ENCODE results near the gene GCGR.
"Not testable (repeated sequence)": the region's sequence is repeated elsewhere in the genome, so short reads cannot be mapped to it uniquely, and the experiment has no call there.

Gene GCGR

DNA sequence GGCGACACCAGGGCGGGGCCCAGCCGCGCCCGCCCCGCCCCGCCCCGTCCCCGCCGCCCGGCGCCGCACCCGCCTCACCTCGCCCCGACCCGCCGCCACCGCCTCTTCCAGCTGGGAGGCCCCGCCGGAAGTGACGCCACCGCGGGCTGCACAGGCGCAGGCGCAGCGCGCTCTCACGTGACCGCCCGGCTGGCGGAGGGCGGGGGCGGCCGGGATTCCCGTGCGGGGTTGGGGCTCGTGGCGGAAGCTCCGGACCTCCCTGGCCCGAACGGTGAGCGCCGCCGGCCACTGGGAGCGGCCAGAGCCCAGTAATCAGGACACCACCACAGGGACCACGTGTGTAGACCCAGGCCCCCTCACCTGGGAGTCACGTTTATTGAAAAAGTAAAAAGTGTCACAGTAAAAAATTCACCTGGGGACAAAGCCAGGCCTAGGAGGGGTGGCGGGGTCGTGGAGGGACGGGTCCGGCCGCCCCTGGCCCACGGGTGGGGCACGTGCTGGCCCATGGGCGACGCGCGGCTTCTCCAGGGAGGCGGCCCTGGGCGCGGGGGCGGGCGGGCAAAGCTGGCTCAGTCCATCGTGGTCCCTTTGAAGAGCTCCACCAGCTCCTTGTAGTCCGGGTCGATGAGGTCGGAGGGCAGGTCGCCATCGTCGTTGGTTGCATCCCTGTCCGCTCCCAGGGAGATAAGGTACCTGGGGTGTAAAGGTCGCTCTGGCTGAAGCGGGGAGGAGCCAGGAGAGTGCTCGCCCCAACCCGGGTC lies 29.4 kb downstream of the GCGR start, which contains the start of gene MCRIP1:
Gene MCRIP1, minus strand, starts transcription at position 132 of the 761 bp plus-strand sequence. CDS start 8,785 bp downstream, outside the sequence.
- peak in 1 of 2 experiments; percentile 25 for DNase-seq

DNA sequence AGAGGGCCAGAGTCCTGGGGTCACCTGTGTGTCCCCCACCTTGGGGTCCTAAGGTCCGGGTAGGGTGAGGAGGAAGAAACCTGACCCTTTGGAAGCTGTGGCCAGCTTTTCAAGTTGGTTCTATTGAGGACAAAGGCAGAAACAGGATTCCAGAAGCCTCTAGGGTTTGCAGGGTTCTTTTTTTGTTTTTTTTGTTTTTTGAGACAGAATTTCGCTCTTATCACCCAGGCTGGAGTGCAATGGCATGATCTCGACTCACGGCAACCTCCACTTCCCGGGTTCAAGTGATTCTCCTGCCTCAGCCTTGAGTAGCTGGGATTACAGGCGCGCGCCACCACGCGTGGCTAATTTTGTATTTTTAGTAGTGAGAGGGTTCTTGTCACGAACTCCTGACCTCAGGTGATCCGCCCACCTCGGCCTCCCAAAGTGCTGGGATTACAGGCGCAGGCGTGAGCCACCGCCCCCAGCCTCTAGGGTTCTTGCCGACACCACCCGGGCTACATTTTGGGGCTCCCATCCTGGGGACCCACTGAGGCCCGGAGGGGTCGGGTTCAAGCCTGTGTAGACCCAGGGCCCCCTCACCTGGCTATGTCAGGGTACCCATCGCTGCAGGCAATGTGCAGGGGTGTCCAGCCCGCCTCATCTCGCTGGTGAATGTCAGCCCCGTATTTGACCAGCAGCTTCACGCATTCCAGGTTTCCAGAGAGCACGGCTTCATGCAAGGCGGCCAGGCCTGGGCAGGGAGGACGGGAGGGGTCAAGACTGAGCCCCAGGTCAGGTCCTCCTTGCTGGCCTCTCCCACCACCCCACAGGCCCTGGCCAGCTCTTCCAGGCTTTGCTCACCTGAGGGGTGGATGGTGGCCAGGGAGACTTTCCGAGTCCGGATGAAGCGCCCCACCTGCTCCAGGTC lies 30.2 kb downstream of the GCGR start:
- no peak for DNase-seq

DNA sequence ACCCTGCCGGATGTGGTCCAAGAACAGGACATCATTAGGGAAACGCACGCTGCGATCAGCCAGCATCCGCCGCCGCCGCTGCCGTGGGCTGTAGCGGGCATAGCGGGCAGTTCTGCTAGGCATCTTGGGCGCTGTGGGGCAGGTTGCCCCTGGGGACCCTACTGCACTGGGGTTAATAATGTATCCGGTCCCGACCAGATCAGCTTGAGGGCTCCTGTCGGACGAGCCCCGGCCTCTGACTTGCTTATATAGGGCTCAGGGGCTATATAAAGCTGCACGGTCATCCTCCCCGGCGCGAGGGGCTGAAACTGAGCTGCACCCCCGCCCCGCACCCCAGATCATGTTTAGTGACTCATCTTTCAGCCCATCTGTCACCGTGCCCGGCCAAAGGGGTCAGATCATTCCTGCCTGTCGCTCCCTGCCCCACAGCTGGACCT lies 30.9 kb downstream of the GCGR start, which contains the start of gene PPP1R27:
Gene PPP1R27, minus strand, starts transcription at position 220 of the 437 bp plus-strand sequence. Its CDS starts 97 bp downstream, at position 123.
- DNase-seq, result no peak

DNA sequence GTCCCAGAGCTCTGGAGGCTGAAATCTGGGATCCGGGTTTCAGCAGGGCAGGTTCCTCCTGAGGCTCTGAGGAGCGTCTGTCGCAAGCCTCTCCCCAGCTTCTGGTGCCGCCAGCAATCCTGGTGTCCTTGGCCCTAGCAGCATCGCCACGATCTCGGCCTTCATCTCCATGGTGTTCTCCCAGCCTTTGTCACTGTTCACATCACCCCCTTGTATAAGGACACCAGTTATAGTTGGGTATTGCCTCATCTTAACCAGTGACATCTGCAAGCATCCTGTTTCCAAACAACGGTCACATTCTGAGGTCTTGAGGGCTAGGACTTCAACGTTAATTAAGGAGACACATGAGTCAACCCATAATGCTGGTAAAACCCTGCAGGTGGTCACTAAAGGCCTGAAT lies 33.7 kb downstream of the GCGR start:
- DNase-seq, result no peak

DNA sequence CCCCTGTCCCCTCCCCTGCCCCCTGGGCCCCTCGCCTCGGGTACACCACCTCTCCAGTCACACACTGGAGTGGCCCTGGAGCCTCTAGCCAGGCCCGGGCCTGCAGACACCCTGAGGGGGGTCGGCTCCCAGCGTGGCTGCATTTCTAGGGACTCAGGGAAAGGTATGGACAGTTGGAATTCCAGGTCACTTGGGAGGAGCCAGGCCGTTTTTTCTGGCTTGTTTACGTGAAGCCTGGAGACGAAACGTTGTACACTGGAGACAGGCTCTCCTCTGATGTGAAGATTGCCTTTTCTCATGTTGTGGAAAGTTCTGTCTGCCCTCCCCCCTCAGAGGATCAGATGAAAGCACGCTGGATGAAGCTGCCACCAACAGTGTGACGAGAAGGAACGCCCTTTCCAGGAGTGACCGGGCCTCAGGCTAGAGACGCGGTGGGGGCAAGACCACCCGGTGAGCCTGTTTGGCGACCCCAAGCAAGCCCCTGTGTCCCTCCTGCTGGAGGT lies 34.9 kb downstream of the GCGR start:
- no peak for DNase-seq

DNA sequence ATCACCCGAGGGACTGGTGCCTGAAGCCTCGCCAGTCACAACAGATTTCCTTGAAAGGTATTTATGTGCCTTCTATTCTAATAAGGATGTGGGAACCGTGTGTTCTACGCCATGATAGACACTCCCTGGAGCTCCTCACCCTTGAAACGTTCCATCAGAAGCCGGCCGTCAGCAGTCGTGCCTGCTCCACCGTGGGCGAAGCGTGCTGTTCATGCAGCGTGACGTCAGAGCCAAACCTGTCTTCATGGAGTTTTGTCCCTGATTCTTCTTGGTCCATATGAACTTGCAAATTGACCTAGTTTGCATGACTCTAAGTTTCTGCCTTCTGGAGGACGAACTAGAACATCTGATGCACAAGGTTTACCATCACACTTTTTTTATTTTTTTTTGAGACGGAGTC lies 35.4 kb downstream of the GCGR start:
- DNase-seq, result no peak

DNA sequence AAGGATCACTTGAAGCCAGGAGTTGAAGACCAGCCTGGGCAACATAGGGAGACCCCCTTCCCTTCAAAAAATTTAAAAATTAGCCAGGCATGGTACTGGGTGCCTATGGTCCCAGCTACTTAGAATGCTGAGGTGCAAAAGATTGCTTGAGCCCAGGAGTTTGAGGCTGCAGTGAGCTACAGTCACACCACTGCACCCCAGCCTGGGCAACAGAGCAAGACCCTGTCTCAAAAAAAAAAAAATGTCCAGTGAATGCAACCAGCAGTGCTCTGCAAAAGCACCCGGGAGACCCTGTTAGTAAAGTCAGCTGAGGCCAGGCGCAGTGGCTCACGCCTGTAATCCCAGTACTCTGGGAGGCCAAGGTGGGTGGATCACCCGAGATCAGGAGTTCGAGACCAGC lies 36.1 kb downstream of the GCGR start:
- not testable (repeated sequence) for DNase-seq

DNA sequence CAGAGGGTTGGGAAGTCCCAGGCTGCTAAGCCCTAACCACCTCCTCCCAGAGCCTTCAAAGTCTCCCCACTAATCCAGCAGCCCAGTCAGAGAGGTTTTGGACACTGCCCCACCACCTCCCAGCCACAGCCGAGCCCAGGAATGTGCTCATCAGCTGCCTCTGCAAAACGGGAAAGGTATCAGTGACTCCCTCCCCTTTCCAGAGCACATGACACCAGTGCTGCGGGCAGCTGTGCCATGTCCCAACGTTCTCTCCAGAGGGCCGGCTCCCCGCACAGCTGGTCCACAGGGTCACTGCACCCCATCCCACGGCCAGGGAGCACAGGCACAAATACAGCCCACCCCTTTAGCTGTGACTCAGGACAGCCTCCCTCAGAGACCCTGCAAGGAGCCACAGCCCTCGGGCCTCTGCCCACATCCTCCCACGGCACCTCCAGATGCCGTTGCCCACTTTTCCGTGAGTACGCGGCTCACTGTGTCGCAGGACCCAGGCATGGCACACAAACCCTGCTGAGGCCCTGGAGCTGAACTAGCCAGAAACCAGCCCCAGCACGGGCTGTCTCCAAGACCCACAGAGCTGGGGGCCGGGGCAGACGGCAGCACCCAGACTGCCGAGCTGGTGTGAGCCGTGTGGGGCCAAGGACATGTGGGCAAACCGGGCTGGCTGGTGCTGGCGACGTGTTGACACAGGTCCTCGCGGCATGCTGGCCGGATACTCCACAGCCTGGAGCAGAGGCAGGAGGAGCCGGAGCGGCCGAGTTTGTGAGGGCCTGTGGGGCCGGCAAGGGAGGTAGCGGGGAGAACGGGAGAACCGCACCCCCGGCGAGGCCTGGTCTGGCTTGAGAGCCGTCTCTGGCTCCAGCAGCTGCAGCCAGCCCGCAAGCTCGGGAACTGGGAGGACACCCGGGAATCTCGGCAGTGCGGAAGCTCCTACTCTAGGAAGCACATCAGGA lies 37.2 kb downstream of the GCGR start:
- no peak for DNase-seq

DNA sequence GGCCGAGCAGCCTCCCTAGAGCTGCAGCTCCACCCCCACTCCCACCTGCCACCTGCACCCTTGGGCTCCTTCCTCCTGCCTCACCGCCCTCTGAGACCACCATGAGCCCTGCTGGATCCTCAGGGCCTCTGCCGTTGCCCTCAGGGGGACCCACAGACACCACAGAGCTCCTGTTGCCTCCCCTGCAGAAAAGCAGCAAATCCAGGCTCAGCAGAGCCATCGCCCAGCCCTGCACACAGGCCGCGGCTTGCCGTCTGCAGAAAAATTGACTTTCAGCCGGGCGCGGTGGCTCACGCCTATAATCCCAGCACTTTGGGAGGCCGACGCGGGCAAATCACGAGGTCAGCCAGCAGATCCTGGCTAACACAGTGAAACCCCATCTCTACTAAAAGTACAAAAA lies 37.9 kb downstream of the GCGR start:
- DNase-seq, result no peak

DNA sequence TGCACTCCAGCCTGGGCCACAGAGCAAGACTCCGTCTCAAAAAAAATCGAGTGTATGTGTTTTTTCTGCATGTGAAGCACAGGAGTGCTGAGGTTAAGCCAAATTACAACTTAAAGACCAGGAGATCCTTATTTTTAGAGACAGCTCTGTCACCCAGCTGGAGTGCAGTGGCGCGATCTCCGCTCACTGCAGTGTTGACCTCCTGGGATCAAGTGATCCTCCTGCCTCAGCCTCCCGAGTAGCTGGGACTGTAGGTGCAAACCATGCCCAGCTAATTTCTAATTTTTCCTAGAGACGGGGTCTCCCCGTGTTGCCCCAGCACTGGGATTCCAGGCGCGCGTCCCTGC lies 38.4 kb downstream of the GCGR start:
- DNase-seq, result no peak

DNA sequence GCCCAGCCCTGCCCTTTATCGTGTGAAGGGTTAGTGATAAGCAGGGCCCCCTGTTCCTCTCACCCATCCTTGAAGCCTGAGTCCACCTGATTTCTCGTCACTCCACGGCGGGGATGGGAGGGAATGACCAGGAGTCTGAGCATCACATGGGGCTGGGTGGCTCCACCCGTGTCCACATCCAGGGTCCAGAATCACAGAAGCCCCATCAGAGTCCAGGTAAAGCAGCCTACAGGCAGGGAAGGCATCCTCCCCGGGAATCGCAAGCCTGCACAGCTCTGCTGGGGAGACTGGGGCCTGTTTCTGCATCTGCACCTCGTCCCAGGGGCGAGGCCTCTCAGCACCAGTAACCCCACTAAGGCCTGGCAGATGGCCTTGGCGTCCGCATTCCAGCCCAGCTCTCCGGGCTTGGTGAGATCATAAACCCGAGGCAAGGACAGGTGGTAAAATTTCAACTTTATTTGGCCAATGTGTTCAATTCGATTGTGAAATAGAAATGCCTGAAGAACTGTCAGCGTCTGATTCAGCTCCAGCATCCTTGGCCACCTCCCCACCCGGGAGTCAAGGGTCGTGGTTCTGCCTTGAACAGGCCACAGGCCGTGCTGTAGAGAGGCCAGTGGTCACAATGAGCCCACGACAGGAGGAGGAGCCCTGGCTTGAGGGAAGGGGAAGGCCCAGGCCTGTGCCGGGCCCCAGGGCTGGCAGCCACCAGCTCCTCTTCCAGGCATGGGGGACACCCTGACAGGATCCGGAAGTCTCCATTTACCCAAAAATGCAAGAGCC lies 39.0 kb downstream of the GCGR start:
- DNase-seq, result no peak

DNA sequence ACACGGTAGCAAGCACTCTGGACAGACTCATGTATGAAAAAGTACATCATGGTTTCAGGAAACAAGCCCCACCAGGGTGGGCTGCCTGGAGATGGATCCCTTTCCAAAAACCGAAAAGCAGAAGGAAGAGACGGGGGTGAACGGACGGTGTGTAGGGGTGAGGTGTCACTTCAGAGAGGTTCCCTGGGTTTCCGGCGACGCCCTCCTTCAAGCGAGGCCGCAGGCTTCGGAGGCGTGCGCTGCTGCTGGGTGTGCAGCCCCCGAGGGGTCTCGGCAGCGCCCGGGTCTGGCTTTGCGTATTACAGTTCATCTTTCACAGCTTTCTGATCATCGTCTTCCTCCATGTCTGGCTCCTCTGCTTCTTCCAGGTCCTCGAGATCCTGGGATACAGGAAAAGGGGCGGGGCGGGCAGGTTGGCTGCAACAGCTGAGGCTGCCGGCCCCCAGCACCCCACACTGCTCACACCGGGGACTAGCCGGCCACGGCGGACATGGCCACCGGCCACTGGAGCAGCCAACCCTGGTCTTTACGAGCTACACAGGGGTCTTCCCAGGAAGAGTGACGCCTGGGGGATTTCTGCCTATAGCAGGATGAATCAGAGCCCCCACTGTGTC lies 39.9 kb downstream of the GCGR start:
- DNase-seq, result no peak

DNA sequence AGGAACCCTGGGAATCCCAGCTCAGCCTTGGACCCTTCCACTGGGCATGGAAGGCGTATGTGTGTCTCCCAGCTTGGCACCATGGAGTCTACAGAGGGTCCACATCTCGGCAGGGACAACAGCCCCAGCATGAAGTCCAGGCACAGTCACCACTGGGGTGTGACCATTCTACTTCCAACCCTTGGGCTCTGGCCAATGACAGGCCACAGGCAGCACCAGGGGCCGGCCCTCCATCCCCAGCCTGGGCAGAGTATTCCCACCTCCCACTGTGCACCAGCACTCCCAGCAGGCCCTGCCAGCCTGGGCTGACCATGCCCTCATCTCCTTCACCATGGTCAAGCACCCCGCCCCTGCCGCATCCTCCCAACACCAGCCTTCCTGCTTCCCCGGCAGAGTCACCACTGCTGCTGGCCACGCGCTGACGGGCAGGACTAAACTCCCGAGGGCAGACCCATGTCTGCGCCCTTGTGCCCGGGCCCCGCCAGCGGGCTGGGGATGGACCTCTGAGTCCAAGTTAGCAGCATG lies 40.4 kb downstream of the GCGR start:
- no peak for DNase-seq

DNA sequence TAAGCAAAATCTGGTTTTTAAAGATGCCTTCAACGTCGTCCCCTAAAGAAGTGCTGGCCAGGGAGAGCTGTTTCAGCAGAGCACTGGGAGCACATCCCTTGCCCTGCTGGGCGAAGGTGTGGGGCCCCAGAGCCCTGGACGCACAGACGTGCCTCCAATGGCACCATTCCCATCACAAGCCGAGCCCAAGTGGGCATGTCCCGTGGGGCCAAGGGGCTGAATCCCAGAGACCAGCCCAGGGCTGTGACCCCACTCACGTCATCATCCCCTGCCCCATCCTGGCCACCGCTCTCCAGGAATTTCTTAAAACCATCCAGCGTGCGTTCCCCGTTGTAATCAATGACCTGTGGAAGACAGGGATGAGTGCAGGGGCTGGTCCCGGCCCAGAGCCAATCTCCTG lies 40.9 kb downstream of the GCGR start:
- DNase-seq, result no peak

DNA sequence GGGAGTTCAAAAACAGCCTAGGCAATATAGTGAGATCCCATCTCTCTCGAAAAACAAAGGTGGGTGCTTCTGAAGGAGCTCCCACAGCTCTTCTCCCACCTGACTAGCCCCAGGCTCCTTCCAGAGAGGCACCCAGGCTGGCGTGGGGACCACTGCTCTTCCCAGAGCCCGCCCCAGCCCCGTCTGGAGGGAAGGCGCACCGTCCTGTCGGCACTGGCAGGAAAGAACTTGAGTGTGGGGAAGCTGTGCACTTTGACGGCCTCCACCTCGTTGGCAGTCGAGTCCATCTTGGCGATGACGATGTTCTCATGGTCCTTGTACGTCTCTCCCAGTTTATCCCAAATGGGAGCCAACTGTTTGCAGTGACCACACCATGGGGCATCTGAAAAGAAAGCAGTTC lies 41.4 kb downstream of the GCGR start:
- DNase-seq, result no peak

DNA sequence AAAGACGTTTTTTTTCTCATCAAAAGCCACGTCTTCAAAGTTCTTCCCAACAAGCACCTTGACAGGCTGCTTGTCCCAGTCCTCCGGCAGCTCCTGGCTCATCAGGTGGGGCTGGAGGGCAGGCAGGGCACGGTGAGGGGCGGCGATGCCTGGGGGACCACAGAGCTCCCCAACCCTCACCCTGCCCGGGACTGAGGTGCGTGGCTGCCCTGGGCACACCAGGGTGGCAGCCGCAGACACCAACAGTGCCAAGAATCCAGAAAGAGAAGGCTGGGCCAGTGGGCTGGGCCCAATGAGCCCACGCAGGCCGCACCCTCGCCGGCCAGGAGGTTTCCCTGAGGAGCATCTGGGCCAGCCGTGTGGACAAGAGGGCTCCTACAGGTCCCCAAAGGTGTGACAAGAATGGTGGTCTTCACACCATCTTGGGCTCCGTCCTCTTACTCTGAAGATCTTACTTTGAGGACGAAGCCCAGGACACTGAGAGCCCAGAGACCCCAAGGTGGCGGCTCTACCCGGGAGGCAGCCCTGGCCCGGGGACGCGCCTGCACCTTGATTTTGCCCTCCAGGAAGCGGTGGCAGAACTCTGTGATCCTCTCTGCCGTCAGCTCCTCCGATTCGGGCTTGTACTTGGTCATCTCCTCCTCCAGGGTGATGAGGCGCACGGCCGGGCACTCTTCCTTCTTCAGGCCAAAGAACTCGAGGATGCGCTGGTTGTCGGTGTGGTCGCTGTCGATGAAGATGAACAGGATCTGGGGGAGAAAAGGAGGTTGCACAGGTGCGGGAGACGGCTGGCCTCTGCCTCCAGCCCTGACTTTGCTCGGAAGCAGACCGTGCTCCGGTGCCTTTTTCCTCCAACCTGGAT lies 42.2 kb downstream of the GCGR start:
- DNase-seq, result no peak

DNA sequence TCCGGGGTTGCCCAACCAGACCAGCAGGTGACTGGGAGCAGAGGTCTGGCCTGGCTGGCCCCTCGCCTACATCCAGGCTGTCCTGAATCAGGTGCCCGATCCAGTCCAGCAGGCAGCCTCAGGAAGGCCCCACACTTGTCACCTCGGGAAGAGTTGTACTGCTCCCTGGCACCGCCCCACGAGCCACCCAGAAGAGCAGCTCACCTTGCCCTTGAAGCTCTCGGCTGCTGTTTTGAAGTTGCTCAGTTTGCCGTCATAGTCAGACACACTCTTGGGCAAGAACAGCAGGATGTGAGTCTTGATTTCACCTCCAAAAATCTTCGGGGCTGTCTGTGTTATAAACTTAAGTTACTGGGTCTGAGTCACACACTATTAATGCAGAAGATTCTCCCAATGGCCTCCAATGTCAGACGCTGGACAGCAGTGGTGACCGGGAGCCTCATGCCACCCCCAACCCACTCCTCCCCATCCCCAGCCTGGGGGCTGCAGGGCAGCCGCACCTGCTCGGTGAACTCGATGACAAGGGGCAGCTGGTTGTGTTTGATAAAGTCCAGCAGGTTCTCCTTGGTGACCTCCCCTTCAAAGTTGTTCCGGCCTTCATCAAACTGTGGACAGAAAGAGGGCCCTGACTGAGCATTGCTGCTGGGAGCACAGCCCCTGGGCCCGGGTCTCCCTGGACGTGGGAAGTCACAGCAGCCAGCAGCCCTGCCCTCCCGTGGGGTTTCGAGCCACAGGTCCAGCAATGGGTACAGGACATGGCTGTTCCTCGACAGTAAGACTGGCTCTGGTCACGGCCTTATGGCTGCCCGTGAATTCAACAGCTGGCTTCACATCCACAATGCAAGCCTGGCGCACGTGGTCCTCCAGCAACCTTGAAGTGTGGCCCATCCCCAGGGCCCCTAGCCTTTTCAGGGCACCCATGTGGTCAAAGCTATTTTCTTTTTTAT lies 43.1 kb downstream of the GCGR start:
- no peak for DNase-seq

DNA sequence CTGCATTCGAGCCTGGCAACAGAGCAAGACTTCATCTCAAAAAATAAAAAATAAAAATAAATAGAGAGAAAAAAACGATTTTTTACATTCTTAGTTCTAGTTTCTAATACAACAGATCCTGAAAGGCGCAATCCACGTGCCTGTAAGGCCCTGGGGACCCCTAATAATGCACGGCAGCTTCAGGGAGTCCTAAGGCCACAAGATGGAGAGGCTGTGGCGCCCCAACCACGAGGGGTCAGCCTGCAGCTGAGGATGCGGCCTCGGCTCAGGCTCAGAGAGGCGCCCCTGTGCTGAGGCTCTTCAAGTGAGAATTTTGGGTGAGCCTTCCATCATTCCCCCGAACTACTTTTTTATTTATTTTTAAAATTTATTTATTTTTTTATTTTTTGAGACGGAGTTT lies 45.5 kb downstream of the GCGR start:
- DNase-seq, result no peak

DNA sequence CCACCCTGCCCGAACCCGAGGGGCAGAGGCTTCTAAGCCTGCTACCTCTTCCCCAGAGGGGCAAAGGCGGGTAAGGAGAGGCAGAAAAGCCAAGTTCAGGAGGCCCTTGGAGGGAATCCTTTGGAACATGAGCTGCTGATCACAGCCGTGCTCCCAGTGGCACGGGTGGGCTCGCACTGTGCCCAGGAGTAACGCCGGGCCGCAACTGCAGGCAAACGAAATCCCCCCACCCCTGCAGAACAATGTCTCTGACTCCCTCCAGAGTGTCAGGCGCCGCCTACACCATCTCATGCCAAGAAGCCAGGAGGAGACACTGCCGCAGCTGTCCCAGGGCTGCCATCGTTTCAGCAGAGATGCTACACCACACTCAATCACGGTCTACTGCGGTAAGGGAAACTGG lies 47.5 kb downstream of the GCGR start:
- DNase-seq, result no peak
